Epithelial cell of prostate (primary cell): ENCODE measurements around the gene ZBTB9.

Experiments
- DNase-seq: peaks from one replicate; pipeline ENCODE4 v3.0.0-alpha.2; 2011; ENCODE audit warnings: low read depth, low spot score
- H3K27ac ChIP-seq: fragments of 450-650 bp; 2 replicates; pipeline ENCODE4 v1.5.1; 2017; ENCODE audit warnings: mild to moderate bottlenecking

The ZBTB9 gene

DNA sequence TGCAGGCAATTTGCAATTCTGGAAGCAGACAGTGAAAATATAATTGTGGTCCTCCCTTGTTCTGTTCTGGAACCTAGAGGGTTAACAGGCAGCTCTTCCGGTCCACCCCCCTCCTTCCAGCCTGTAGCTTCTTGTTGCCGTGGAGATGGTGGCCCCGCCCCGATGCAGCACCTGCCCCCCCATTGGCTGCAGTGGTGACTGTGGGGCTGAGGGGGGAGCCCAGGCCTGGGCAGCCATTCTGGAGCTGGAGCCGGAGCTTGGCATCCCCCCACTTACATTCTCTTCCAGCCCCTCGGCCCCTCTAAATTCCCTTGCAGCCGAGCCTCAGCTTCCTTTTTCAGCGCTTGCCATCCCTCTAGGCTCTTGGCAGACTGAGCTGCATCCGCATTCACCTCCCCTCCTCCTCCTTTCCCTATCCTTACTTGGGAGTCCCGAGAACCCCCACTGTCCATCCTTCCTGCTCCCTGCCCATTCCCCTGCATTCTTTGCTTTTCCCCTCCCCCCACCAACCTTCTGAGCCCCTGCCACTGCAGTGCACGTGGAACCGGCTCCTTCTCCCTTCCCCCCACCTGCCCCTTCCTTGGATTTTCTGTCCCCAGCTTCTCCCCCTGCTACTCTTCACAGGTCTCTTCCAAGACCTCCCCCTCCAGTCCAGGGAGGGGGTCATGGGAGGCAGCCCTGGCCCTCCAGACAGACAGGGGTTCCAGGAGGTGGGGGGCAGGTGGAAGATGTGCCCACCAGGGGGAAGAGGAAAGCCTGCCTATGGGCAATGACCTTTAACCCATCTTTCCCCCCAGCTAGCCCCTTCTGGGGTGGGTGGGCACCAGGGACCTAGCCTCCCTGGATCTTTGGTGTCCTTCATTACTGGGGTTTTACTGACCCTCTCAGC lies 23.1 kb upstream of the ZBTB9 start:
- H3K27ac ChIP-seq, result no peak overlapping the region
- no peak for DNase-seq

DNA sequence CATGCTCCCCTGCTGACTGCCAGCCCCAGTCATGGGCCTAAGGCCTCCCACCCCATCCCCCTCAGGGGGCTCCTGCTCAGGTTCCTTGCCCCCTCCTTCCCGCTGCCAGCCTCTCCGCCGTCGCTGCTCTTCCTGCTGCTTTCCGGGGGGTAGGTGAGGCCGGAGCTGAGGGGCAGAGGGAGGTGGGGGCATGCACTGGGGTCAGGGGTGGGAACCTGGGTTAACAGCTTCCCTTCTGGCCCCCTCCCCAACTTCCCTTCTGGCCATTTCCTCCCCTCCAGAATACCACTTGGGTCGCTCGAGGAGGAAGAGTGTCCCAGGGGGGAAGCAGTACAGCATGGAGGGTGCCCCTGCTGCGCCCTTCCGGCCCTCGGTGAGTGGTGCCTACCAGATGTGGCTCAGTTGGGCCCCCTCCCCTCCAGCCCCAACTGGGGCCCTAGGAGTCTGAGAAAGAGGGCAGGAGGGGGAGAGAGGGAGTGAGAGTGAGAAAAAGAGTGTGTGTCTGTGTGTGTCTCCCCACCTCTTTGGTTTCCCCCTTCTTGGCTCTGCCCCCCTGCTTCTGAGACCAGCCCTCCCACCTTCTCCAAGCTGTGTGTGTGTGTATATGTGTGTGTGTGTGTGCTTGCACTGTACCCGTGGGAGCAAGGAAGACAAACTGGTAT lies 22.4 kb upstream of the ZBTB9 start:
- H3K27ac ChIP-seq, result no peak overlapping the region
- DNase-seq, result no peak

DNA sequence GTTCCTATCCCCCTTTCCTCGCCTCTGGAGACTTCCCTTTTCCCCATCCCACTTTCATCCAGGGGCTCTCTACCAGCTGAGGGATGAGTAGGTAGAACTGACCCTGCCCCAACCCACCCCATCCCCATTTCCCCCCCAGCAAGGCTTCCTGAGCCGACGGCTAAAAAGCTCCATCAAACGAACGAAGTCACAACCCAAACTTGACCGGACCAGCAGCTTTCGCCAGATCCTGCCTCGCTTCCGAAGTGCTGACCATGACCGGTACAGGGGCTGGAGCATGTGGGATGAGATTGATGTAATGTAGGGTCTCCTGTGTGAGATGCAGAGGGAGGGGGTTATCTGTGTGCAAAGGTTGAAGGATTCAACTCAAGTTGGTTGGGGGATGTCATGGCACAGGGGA lies 21.8 kb upstream of the ZBTB9 start:
- no peak overlapping the region for H3K27ac ChIP-seq
- DNase-seq, result no peak

DNA sequence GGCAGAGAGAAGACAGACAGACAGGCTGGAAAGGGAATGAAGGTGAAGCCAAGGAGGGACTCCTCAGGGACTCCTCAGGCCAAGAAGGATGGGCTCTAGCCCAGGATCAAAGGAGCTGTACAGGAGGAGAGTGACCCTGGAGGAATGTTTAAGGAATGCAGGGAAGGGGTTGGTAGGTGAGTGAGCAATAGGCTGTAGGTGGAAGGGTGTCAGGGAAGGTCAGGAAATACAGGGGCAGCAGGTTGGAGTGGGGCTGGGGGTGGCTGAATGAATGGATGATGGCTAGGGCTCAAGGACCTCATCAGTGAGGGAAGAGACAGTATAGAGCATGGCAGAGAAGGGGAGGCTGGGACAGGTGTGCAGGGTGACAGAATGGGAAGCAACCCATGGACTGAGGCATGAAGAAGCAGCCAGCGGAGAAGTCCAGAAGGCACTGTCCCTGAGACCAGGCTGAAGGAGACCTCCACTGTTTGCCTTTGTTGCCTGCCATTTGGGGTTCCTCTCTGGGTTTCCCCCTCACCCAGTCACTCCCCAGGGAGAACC lies 21.3 kb upstream of the ZBTB9 start:
- H3K27ac ChIP-seq, result no peak overlapping the region
- DNase-seq, result no peak

DNA sequence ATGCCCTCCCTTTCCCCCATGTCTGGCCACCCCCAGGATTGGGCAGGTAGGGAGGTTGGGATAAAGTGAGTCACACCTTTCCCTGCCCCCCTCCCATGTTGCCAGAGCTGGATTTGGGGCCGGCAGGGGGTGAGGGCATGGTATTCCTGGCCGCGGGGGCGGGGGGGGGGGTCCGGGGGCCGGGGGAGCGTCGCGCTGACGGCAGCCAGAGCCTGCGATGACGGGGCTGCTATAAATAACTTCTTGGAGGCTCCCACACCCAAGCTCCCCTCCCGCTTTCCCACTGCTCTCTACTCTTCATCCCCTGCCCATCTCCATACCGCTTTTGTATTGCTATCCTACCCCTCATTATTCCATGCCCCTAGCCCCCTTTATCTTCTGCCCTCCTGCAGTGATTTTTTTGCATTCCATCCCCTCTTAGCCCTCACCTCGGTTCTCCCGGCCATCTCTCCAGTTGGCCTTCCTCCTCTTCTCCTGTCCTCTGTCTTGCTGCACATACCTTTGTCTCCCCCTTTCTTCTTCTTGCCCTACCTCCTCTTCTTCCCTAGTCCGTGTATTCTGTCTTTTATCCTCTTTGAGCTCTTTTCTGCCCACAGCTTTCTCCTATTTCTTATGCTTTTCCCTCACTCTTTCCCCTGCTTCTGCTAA lies 20.7 kb upstream of the ZBTB9 start:
- H3K27ac ChIP-seq, result no peak overlapping the region
- DNase-seq, result no peak

DNA sequence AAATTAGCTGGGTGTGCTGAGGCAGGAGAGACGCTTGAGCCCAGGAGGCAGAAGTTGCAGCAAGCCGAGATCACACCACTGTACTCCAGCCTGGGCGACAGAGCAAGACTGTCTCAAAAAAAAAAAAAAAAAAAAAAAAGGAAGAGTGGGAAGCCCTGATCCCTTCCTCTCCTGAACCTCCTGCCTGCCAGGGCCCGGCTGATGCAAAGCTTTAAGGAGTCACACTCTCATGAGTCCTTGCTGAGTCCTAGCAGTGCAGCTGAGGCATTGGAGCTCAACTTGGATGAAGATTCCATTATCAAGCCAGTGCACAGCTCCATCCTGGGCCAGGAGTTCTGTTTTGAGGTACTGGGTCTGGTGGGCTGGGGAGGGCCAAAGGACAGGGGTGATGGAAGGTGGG lies 19.4 kb upstream of the ZBTB9 start:
- no peak overlapping the region for H3K27ac ChIP-seq
- DNase-seq, result no peak

DNA sequence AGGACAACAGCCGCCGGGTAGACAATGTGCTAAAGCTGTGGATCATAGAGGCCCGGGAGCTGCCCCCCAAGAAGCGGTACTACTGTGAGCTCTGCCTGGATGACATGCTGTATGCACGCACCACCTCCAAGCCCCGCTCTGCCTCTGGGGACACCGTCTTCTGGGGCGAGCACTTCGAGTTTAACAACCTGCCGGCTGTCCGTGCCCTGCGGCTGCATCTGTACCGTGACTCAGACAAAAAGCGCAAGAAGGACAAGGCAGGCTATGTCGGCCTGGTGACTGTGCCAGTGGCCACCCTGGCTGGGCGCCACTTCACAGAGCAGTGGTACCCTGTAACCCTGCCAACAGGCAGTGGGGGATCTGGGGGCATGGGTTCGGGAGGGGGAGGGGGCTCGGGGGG lies 16.7 kb upstream of the ZBTB9 start:
- H3K27ac ChIP-seq, result no peak overlapping the region
- DNase-seq, result no peak

DNA sequence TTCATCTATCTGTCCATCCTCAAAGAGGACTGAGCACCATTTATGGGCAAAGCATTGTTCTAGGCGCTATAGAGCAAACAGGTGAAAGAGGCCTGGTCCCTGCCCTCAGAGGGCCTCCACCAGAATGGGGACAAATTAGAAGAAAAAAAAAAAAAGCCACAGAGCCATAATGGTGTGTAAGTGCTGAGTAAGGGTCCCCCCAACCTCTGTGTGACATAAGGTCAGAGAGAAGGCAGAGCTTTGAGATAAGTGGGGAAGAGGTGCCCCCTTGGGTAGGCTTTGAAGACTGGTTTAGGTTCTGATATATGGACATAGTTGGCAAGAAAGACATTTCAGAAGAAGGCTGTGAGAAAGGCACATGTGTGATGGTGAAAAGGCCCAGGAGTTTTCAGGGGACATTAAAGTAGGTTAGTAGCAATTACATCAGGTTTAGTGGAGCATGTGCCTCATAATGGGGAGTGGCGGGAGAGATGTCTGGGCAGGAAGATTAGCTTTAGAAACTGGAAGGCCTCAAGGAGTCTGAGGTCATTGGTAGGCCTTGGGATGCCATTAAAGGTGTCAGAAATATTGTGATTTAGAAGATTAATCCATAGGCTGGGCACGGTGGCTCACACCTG lies 15.3 kb upstream of the ZBTB9 start:
- H3K27ac ChIP-seq, result no peak overlapping the region
- DNase-seq, result no peak

DNA sequence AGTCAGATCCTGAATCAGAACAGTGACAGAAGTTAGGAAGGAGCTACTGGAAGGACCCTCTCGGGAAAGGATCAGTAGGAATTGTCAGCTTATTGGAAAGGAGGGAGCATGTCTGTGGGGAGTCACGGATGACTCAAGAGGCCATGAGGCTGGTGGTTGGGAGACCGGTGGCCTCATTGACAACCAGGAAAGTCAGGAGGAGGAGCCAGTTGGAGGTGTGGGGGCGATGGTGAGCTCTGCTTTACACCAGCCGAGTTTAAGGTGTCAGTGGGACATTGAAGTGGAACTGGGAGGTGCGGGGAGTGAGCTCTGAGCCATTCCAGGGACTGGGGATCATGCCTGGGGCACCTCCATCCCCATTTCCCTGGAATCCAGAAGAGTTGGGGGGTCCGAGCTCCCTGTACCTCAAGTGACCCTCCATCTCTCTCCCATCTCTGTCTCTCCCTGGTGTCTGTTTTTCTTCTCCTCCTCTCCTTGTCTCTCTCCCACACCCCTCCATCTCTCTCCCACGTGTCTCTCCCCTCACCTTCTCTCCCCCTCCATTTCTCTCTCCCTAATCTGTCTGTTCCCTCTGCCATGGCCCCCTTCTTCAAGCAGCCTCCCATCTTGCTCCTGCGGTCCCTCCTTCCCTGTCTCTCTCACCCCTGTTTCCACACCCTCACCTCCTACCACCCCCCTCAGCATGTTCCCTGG lies 14.3 kb upstream of the ZBTB9 start:
- H3K27ac ChIP-seq, result no peak overlapping the region
- no peak for DNase-seq

DNA sequence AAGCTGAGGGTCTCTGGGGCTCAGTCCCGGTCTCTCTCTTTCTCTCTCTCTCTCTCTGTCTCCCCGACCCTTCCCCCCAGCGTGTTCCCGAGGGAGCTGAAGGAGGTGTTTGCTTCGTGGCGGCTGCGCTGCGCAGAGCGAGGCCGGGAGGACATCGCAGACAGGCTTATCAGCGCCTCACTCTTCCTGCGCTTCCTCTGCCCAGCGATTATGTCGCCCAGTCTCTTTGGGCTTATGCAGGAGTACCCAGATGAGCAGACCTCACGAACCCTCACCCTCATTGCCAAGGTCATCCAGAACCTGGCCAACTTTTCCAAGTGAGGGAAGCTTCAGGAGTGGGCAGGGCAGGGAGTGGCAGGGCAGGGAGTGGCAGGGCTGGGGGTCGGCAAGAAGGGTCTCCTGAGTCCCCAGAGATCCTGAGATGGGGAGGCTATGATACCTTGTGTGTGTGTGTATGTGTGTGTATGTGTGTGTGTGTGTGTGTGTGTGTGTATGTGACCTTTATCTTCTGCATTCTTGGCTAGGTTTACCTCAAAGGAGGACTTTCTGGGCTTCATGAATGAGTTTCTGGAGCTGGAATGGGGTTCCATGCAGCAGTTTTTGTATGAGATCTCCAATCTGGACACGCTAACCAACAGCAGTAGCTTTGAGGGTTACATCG lies 13.6 kb upstream of the ZBTB9 start:
- H3K27ac ChIP-seq, result no peak overlapping the region
- DNase-seq, result no peak

DNA sequence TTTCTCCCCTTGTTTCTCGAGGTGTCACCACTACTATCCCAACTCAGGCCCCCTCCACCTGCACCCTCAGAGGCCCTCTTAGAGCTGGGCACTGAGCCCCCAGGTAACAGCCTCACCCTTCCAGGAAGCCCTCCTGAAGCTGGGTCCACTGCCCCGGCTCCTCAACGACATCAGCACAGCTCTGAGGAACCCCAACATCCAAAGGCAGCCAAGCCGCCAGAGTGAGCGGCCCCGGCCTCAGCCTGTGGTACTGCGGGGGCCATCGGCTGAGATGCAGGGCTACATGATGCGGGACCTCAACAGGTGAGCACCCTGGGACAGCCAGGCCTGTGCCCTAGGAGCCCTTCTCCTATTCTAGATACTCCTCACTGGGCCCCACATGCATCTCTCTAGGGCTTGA lies 12.9 kb upstream of the ZBTB9 start:
- no peak overlapping the region for H3K27ac ChIP-seq
- no peak for DNase-seq

DNA sequence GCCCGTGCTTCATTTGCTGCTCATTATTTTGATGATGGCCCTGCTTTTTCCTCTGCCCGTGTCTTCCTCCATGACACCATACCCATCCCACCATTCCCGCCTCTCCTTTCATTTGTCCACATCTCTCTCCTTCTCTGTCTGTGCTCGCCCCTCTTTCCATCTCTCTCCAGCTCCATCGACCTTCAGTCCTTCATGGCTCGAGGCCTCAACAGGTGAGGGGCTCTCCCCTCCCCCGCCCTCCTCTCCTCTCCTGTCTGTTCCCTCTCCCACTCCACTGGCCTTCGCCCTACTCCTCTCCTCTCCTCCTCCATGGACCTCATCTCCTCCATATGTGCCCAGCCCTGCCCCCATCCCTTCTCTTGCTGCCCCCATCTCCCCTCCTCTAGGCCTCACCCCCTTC lies 12.1 kb upstream of the ZBTB9 start:
- DNase-seq, result no peak
- H3K27ac ChIP-seq, result no peak overlapping the region

DNA sequence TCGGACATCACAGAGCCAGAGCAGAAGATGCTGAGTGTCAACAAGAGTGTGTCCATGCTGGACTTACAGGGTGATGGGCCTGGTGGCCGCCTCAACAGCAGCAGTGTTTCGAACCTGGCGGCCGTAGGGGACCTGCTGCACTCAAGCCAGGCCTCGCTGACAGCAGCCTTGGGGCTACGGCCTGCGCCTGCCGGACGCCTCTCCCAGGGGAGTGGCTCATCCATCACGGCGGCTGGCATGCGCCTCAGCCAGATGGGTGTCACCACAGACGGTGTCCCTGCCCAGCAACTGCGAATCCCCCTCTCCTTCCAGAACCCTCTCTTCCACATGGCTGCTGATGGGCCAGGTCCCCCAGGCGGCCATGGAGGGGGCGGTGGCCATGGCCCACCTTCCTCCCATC lies 11.4 kb upstream of the ZBTB9 start:
- DNase-seq, result no peak
- no peak overlapping the region for H3K27ac ChIP-seq

DNA sequence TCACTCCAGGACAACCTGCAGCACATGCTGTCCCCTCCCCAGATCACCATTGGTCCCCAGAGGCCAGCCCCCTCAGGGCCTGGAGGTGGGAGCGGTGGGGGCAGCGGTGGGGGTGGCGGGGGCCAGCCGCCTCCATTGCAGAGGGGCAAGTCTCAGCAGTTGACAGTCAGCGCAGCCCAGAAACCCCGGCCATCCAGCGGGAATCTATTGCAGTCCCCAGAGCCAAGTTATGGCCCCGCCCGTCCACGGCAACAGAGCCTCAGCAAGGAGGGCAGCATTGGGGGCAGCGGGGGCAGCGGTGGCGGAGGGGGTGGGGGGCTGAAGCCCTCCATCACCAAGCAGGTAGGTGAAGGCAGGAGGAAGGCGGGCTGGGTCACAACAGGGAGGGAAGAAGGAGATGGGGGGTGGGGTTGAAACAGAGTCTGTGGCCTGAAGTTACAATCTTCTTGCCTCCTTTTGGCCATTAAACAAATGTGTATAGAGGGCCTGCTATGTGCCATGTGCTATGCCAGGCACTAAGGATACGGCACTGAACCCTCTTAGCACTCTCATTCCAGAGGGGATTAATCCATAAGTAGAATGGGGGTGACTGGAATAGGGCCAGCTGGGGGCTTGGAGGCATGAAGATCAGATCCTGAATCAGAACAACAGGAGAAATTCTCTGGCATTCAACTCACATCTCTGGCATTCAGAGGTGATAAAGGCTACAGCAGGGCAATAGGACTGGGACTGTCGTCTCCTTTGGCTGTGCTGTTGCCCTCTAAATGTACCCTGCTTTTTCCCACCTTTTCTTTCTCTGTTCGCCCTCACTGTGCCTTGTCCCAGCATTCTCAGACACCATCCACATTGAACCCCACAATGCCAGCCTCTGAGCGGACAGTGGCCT lies 10.5 kb upstream of the ZBTB9 start:
- no peak overlapping the region for H3K27ac ChIP-seq
- no peak for DNase-seq

DNA sequence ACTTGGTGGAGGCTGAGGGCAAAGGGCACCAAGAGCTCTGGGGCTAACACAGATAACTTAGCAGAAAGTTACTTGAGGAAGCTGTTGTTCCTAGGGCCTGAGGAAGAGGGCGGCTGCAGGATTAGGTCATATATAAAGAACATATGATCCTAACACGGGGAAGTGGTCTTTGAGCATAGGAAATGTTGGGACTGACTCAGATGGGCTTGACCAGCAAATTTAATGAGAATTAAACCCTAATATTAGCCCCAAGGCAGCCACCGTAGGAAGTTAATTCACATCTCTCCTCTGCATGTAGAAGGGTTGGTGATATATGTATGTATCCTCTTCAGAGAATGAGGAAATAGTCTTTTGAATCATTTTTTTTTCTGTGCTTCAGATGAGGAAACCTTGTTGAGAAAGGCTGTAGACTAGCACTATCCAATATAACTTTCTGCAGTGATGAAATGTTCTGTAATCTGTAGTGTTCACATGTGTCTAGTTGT lies 9.2 kb upstream of the ZBTB9 start:
- no peak for DNase-seq
- H3K27ac ChIP-seq, result peak overlapping the region; percentile 73

DNA sequence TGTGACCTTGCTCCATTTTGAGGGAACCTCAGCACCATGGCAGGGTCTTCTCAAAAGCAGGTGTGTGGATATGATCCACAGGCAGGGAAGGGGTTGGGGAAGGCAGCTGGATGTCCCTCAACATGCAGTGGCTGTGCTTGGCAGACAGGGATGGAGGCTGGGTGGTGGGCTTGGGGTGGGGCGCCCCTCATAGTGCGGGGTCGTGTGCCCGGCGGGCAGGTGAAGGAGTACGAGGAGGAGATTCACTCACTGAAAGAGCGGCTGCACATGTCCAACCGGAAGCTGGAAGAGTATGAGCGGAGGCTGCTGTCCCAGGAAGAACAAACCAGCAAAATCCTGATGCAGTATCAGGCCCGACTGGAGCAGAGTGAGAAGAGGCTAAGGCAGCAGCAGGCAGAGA lies 8.0 kb upstream of the ZBTB9 start:
- no peak for DNase-seq
- peak overlapping the region; percentile 73 for H3K27ac ChIP-seq

DNA sequence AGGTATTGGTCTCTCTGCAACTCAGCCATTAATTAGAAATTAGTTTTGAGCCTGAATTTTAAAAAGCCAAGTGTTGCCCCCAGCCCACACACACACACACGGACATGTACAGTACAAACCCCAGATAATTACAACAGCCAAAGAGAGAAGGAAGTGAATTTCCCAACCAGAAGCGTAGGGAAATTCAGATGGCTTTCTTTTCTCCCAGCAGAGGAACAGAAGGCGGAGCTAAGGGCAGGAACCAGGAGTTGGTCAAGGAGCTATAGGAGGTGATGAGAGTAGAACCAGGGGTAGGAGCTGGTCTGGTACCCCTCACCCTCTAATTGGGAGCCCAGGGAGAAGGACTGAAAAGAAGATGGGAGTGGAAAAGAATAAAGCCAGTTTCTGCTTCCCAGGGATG lies 3.9 kb upstream of the ZBTB9 start:
- H3K27ac ChIP-seq, result no peak overlapping the region
- DNase-seq, result no peak

DNA sequence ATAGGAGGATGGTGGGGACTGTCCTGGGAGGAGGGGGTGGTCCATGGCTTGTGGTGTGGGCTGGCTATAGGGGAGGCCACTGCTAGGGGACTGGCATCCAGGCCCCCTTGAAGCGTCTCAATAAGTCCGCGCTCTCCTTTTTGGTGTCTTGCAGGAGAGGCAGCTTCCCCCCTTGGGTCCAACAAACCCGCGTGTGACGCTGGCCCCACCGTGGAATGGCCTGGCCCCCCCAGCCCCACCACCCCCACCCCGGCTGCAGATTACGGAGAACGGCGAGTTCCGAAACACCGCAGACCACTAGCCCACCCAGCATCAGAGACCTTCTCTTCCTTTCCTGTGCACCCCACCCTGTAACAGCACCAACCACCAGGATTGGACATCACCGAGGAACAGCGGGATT lies 2.8 kb upstream of the ZBTB9 start:
- no peak overlapping the region for H3K27ac ChIP-seq
- no peak for DNase-seq

DNA sequence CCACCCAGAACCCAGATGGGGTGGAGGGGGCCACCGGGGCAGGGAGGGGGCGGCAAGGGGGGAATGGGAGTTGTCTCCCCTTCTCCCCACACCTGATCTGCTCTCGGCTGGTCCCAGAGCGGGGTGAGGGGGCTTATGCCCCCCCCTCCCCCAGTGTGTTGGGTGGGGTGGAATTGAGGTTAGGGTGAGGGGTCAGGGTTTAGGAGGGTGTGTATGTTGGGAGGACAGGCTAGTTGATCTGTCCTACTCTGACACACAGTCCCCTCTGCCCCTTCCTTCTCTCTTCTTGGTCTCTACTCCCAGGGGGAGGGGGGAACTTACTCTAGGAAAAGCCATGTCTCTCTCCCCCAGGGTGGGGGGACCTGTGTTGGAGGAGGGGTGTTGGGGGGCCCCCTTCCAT lies 1.9 kb upstream of the ZBTB9 start:
- H3K27ac ChIP-seq, result no peak overlapping the region
- DNase-seq, result no peak
